H1 (cell line): ENCODE measurements around the gene HUWE1. TPM values are rescaled to one million over a fixed set of nuclear protein-coding genes. Genes with fewer than 3 reads are reported as not detected.

ENCODE experiments used
- ASH2L ChIP-seq: fragments of 200-600, 300-600 bp; sonication (generic); IDR thresholded peaks from one replicate; pipeline ENCODE4 v1.7.1; 2017; ENCODE audit warnings: low read length
- GABPA ChIP-seq: IDR thresholded peaks from 2 replicates; pipeline ENCODE4 v1.6.1; 2011; ENCODE audit warnings: mild to moderate bottlenecking, low read length, moderate library complexity, borderline replicate concordance; ENCODE audit not compliant: insufficient read depth
- POLR2A ChIP-seq, 2 experiments: IDR thresholded peaks; 1 replicate in 1 of 2; 2 replicates in 1 of 2; pipeline ENCODE4 v1.6.1; 2011; ENCODE audit warnings: low read depth in 2 of 2, low read length in 2 of 2, mild to moderate bottlenecking in 2 of 2; ENCODE audit errors: control extremely low read depth in 1 of 2
- RBBP5 ChIP-seq: IDR thresholded peaks from 2 replicates; pipeline ENCODE4 v1.7.1; 2012; ENCODE audit warnings: low read depth, mild to moderate bottlenecking, inconsistent platforms, low read length, moderate library complexity, borderline replicate concordance
- SIN3A ChIP-seq, 2 experiments: IDR thresholded peaks in 1 of 2; conservative IDR thresholded peaks in 1 of 2; 2 replicates each; pipeline ENCODE4 v1.6.1; 2011 to 2012; ENCODE audit warnings: low read length in 2 of 2, improper control_type of control experiment in 1 of 2, low read depth in 1 of 2, mild to moderate bottlenecking in 1 of 2
- polyA plus RNA-seq, 7 experiments: library from polyadenylated mRNA; depleted of rRNA in 3 of 7; stranded (reverse) in 5 of 7; unstranded in 2 of 7; fragments of >200 nt in 5 of 7; fragments of 200-250 nt in 2 of 7; gene quantifications; 1 replicate in 5 of 7; 2 replicates in 1 of 7; 4 replicates in 1 of 7; pipeline versions ENCODE4 v1.2.1 to v1.2.3, GENCODE V29; 2011 to 2013; ENCODE audit warnings: missing spikeins in 2 of 7, mixed read lengths in 2 of 7
- total RNA-seq: library from RNA; stranded (reverse); fragmentation: NEBNext Ultra II Directional; extraction: Animal tissue kit (Norgen Biotek cat#: 25700); gene quantifications from 2 replicates; pipeline ENCODE4 v1.2.1, GENCODE V29; 2021
- TF ChIP-seq, protein P1 (sequence below): fragments of 300-600 bp; sonication (generic); IDR thresholded peaks from 2 replicates; pipeline ENCODE4 v1.7.1; 2012; ENCODE audit warnings: low read length, moderate library complexity, mild to moderate bottlenecking, inconsistent platforms; ENCODE audit not compliant: insufficient replicate concordance
- TF ChIP-seq, protein P2 (sequence below): IDR thresholded peaks from 2 replicates; pipeline ENCODE4 v1.6.1; 2011; ENCODE audit warnings: low read length, improper control_type of control experiment

Gene HUWE1
- total and polyA plus RNA-seq, 2 of the 8 experiments (the other 6 are each of a cell fraction or from before 2014, with no cell fraction given), result 114 to 252 TPM

DNA sequence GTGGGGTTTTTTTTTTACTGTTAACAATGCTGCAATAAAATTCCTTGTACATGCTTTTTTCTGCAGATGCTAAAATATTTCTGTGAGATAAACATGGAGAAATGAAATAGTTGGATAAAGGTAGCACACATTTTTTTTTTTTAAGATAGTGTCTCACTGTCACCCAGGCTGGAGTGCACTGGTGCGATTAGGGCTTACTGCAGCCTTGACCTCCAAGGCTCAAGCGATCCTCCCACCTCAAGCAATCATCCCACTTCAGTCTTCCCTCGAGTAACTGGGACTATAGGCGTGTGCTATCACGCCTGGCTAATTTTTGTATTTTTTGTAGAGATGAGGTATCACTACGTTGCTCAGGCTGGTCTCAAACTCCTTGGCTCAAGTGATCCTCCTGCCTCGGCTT, 1.8 kb upstream of the HUWE1 start (continued):
- TF ChIP-seq, protein P1, sequence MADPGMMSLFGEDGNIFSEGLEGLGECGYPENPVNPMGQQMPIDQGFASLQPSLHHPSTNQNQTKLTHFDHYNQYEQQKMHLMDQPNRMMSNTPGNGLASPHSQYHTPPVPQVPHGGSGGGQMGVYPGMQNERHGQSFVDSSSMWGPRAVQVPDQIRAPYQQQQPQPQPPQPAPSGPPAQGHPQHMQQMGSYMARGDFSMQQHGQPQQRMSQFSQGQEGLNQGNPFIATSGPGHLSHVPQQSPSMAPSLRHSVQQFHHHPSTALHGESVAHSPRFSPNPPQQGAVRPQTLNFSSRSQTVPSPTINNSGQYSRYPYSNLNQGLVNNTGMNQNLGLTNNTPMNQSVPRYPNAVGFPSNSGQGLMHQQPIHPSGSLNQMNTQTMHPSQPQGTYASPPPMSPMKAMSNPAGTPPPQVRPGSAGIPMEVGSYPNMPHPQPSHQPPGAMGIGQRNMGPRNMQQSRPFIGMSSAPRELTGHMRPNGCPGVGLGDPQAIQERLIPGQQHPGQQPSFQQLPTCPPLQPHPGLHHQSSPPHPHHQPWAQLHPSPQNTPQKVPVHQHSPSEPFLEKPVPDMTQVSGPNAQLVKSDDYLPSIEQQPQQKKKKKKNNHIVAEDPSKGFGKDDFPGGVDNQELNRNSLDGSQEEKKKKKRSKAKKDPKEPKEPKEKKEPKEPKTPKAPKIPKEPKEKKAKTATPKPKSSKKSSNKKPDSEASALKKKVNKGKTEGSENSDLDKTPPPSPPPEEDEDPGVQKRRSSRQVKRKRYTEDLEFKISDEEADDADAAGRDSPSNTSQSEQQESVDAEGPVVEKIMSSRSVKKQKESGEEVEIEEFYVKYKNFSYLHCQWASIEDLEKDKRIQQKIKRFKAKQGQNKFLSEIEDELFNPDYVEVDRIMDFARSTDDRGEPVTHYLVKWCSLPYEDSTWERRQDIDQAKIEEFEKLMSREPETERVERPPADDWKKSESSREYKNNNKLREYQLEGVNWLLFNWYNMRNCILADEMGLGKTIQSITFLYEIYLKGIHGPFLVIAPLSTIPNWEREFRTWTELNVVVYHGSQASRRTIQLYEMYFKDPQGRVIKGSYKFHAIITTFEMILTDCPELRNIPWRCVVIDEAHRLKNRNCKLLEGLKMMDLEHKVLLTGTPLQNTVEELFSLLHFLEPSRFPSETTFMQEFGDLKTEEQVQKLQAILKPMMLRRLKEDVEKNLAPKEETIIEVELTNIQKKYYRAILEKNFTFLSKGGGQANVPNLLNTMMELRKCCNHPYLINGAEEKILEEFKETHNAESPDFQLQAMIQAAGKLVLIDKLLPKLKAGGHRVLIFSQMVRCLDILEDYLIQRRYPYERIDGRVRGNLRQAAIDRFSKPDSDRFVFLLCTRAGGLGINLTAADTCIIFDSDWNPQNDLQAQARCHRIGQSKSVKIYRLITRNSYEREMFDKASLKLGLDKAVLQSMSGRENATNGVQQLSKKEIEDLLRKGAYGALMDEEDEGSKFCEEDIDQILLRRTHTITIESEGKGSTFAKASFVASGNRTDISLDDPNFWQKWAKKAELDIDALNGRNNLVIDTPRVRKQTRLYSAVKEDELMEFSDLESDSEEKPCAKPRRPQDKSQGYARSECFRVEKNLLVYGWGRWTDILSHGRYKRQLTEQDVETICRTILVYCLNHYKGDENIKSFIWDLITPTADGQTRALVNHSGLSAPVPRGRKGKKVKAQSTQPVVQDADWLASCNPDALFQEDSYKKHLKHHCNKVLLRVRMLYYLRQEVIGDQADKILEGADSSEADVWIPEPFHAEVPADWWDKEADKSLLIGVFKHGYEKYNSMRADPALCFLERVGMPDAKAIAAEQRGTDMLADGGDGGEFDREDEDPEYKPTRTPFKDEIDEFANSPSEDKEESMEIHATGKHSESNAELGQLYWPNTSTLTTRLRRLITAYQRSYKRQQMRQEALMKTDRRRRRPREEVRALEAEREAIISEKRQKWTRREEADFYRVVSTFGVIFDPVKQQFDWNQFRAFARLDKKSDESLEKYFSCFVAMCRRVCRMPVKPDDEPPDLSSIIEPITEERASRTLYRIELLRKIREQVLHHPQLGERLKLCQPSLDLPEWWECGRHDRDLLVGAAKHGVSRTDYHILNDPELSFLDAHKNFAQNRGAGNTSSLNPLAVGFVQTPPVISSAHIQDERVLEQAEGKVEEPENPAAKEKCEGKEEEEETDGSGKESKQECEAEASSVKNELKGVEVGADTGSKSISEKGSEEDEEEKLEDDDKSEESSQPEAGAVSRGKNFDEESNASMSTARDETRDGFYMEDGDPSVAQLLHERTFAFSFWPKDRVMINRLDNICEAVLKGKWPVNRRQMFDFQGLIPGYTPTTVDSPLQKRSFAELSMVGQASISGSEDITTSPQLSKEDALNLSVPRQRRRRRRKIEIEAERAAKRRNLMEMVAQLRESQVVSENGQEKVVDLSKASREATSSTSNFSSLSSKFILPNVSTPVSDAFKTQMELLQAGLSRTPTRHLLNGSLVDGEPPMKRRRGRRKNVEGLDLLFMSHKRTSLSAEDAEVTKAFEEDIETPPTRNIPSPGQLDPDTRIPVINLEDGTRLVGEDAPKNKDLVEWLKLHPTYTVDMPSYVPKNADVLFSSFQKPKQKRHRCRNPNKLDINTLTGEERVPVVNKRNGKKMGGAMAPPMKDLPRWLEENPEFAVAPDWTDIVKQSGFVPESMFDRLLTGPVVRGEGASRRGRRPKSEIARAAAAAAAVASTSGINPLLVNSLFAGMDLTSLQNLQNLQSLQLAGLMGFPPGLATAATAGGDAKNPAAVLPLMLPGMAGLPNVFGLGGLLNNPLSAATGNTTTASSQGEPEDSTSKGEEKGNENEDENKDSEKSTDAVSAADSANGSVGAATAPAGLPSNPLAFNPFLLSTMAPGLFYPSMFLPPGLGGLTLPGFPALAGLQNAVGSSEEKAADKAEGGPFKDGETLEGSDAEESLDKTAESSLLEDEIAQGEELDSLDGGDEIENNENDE, result no peak
- TF ChIP-seq, protein P2, sequence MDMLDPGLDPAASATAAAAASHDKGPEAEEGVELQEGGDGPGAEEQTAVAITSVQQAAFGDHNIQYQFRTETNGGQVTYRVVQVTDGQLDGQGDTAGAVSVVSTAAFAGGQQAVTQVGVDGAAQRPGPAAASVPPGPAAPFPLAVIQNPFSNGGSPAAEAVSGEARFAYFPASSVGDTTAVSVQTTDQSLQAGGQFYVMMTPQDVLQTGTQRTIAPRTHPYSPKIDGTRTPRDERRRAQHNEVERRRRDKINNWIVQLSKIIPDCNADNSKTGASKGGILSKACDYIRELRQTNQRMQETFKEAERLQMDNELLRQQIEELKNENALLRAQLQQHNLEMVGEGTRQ, result no peak
- TF ChIP-seq ASH2L (no peak), RBBP5 (no peak), POLR2A (IDR thresholded peaks at IDR 0.05; ENCODE audit: control extremely low read depth in 1 of 2, low read depth in 2 of 2, low read length in 2 of 2) (no peak), SIN3A (conservative IDR thresholded peaks at IDR 0.05 in 1 of 2, IDR thresholded peaks at IDR 0.05 in 1 of 2; ENCODE audit: low read depth in 1 of 2, low read length in 2 of 2) (no peak), GABPA (no peak)
